ENCODE results near the gene PLCH2. TPM values are rescaled to one million over a fixed set of nuclear protein-coding genes. Genes with fewer than 3 reads are reported as not detected.

PLCH2 gene
- total RNA-seq, 4 donors from 2014 or later, result 1.00 to 7.3 (median 4.6) TPM

- peaks cover 23% of the 10 kb centered on the region for H3K27me3 ChIP-seq
- no peaks in the 10 kb centered on the region for H3K4me1 ChIP-seq
- no peaks in the 10 kb centered on the region for H3K36me3 ChIP-seq
- no peak overlapping the region for H3K27ac ChIP-seq
- 70% methylated on average over 9 of the region's 9 CpGs; no CpG with 5 or more reads in 1 of the 2 donors for WGBS, 2 donors (ENCODE audit: low coverage in 1 of 2)
- in situ Hi-C loops (cut with MboI; ENCODE audit: low pct_ligation_motif_present in 1 of 4, low pct_unique_long_range_greater_than_20kb in 1 of 4, low sequenced_read_pairs in 3 of 4) (no loop called here), intact Hi-C loops (cut with DNase I; ENCODE audit: low total_unique reads) (loop anchor here (10.0 kb wide), 1 partner anchor 360 kb away; no protein-coding TSS in a partner anchor)
- H3K4me3 ChIP-seq, result no peak overlapping the region
- TF ChIP-seq EP300 (IDR thresholded peaks at IDR 0.05; ENCODE audit: low read depth), result no peak
- DNase-seq, result no peak
- peaks cover 0 to 1% of the 10 kb centered on the region in 2 donors for H3K9me3 ChIP-seq
Observed at GRCh38 chr1:2435091-2435490, 41.0 kb upstream of the PLCH2 start.

- H3K9me3 ChIP-seq, result no peaks in the 10 kb centered on the region
- intact Hi-C loops (cut with DNase I; ENCODE audit: low total_unique reads), result loop anchor here (10.0 kb wide), 1 partner anchor 359 kb away; no protein-coding TSS in a partner anchor
- 72% methylated on average over 2 of the region's 2 CpGs; no CpG with 5 or more reads in 1 of the 2 donors for WGBS, 2 donors (ENCODE audit: low coverage in 1 of 2)
- TF ChIP-seq, protein P1, sequence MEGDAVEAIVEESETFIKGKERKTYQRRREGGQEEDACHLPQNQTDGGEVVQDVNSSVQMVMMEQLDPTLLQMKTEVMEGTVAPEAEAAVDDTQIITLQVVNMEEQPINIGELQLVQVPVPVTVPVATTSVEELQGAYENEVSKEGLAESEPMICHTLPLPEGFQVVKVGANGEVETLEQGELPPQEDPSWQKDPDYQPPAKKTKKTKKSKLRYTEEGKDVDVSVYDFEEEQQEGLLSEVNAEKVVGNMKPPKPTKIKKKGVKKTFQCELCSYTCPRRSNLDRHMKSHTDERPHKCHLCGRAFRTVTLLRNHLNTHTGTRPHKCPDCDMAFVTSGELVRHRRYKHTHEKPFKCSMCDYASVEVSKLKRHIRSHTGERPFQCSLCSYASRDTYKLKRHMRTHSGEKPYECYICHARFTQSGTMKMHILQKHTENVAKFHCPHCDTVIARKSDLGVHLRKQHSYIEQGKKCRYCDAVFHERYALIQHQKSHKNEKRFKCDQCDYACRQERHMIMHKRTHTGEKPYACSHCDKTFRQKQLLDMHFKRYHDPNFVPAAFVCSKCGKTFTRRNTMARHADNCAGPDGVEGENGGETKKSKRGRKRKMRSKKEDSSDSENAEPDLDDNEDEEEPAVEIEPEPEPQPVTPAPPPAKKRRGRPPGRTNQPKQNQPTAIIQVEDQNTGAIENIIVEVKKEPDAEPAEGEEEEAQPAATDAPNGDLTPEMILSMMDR (IDR thresholded peaks at IDR 0.05), result no peak
- TF ChIP-seq POLR2AphosphoS5 (IDR thresholded peaks at IDR 0.05) (no peak), POLR2A (IDR thresholded peaks at IDR 0.05) (no peak), EP300 (IDR thresholded peaks at IDR 0.05; ENCODE audit: low read depth) (no peak)
- no peaks in the 10 kb centered on the region for H3K4me1 ChIP-seq
- no peak overlapping the region for H3K27ac ChIP-seq
- H3K4me3 ChIP-seq, result no peak overlapping the region
- H3K27me3 ChIP-seq, result peaks cover 24% of the 10 kb centered on the region
- in situ Hi-C loops (cut with MboI; ENCODE audit: low pct_ligation_motif_present in 1 of 4, low pct_unique_long_range_greater_than_20kb in 1 of 4, low sequenced_read_pairs in 3 of 4), result no loop called here
- no peaks in the 10 kb centered on the region for H3K36me3 ChIP-seq
- no peak for DNase-seq
Observed at GRCh38 chr1:2435746-2436355, 40.2 kb upstream of the PLCH2 start.

- DNase-seq, result no peak
- Histone ChIP-seq H3K4me3 (no peak overlapping the region), H3K4me1 (no peaks in the 10 kb centered on the region), H3K9me3 (no peaks in the 10 kb centered on the region), H3K36me3 (no peaks in the 10 kb centered on the region), H3K27ac (no peak overlapping the region), H3K27me3 (peaks cover 33% of the 10 kb centered on the region)
- 77% methylated on average over 7 of the region's 7 CpGs; no CpG with 5 or more reads in 1 of the 2 donors for WGBS, 2 donors (ENCODE audit: low coverage in 1 of 2)
- TF ChIP-seq POLR2A (IDR thresholded peaks at IDR 0.05) (no peak), POLR2AphosphoS5 (IDR thresholded peaks at IDR 0.05) (no peak), EP300 (IDR thresholded peaks at IDR 0.05; ENCODE audit: low read depth) (no peak)
- TF ChIP-seq, protein P1 (IDR thresholded peaks at IDR 0.05), result no peak
- in situ Hi-C loops (cut with MboI; ENCODE audit: low pct_ligation_motif_present in 1 of 4, low pct_unique_long_range_greater_than_20kb in 1 of 4, low sequenced_read_pairs in 3 of 4), result no loop called here
- intact Hi-C loops (cut with DNase I; ENCODE audit: low total_unique reads), result loop anchor here (10.0 kb wide), 1 partner anchor 358 kb away; no protein-coding TSS in a partner anchor
Observed at GRCh38 chr1:2436876-2437275, 39.2 kb upstream of the PLCH2 start.

- Histone ChIP-seq H3K9me3 (no peaks in the 10 kb centered on the region), H3K27me3 (peaks cover 35% of the 10 kb centered on the region), H3K4me3 (no peak overlapping the region), H3K4me1 (no peaks in the 10 kb centered on the region), H3K27ac (no peak overlapping the region), H3K36me3 (no peaks in the 10 kb centered on the region)
- TF ChIP-seq POLR2AphosphoS5 (IDR thresholded peaks at IDR 0.05) (no peak), EP300 (IDR thresholded peaks at IDR 0.05; ENCODE audit: low read depth) (no peak), POLR2A (IDR thresholded peaks at IDR 0.05) (no peak)
- TF ChIP-seq, protein P1 (IDR thresholded peaks at IDR 0.05), result no peak
- intact Hi-C loops (cut with DNase I; ENCODE audit: low total_unique reads), result loop anchor here (10.0 kb wide), 1 partner anchor 357 kb away; no protein-coding TSS in a partner anchor
- WGBS, 2 donors (ENCODE audit: low coverage in 1 of 2), result 56 to 81% methylated on average over 3 to 15 of the region's 15 CpGs
- in situ Hi-C loops (cut with MboI; ENCODE audit: low pct_ligation_motif_present in 1 of 4, low pct_unique_long_range_greater_than_20kb in 1 of 4, low sequenced_read_pairs in 3 of 4), result no loop called here
- no peak for DNase-seq
Observed at GRCh38 chr1:2437617-2438016, 38.5 kb upstream of the PLCH2 start.

Measured in transverse colon (tissue), 4 donors.